Activated CD4-positive, alpha-beta T cell treated with anti-CD3 and anti-CD28 coated beads for 1 hour (primary cell): Measurements from ENCODE around the gene FOSB.
"Not testable (repeated sequence)": the region's sequence is repeated elsewhere in the genome, so short reads cannot be mapped to it uniquely, and the experiment has no call there.

ENCODE experiments used
- DNase-seq: peaks from one replicate; pipeline ENCODE4 v3.0.0-alpha.2; 2020

FOSB gene

GRCh38 chr19:45467456-45468158 lies at the start of gene FOSB:
TSS of gene FOSB (plus strand) at chr19:45467996. CDS start at chr19:45468587, 591 bp downstream.
- DNase-seq, result peak; percentile 95

GRCh38 chr19:45418802-45419201 lies 49.0 kb upstream of the FOSB start:
- DNase-seq, result no peak

GRCh38 chr19:45419396-45419795 lies 48.4 kb upstream of the FOSB start:
- DNase-seq, result no peak

GRCh38 chr19:45419895-45420294 lies 47.9 kb upstream of the FOSB start:
- DNase-seq, result no peak

- DNase-seq, result no peak
Measured at GRCh38 chr19:45420356-45420755, 47.4 kb upstream of the FOSB start.

- DNase-seq, result no peak
Measured at GRCh38 chr19:45420871-45421270, 46.9 kb upstream of the FOSB start.

GRCh38 chr19:45421947-45422498 lies 45.8 kb upstream of the FOSB start:
- DNase-seq, result no peak

- peak; percentile 70 for DNase-seq
Measured at GRCh38 chr19:45423033-45423588, 44.7 kb upstream of the FOSB start.

GRCh38 chr19:45423589-45424190 lies 44.1 kb upstream of the FOSB start, which contains the start of gene ERCC1:
TSS of gene ERCC1 (minus strand) at chr19:45423917. CDS start at chr19:45423374, 543 bp downstream.
- no peak for DNase-seq

- DNase-seq, result no peak
Measured at GRCh38 chr19:45424191-45425058, 43.4 kb upstream of the FOSB start.

GRCh38 chr19:45428384-45429231 lies 39.2 kb upstream of the FOSB start:
- DNase-seq, result no peak

- DNase-seq, result not testable (repeated sequence)
Measured at GRCh38 chr19:45429896-45430295, 37.9 kb upstream of the FOSB start.

- DNase-seq, result not testable (repeated sequence)
Measured at GRCh38 chr19:45431008-45431407, 36.8 kb upstream of the FOSB start.

- not testable (repeated sequence) for DNase-seq
Measured at GRCh38 chr19:45432543-45432942, 35.3 kb upstream of the FOSB start.

- DNase-seq, result no peak
Measured at GRCh38 chr19:45437328-45437727, 30.5 kb upstream of the FOSB start.

- no peak for DNase-seq
Measured at GRCh38 chr19:45439190-45439568, 28.6 kb upstream of the FOSB start.

- DNase-seq, result peak; percentile 77
Measured at GRCh38 chr19:45439569-45440258, 28.1 kb upstream of the FOSB start.

GRCh38 chr19:45440259-45440638 lies 27.5 kb upstream of the FOSB start:
- no peak for DNase-seq

- no peak for DNase-seq
Measured at GRCh38 chr19:45440873-45441654, 26.7 kb upstream of the FOSB start.

- DNase-seq, result no peak
Measured at GRCh38 chr19:45442408-45442777, 25.4 kb upstream of the FOSB start.
